SK-MEL-5 (cell line): Measurements from ENCODE around the gene SDHC. TPM values are rescaled to one million over a fixed set of nuclear protein-coding genes. Genes with fewer than 3 reads are reported as not detected.
A peak's percentile ranks its signal among the peaks of the same experiment; 100 is the strongest.
"Not testable (repeated sequence)": the region's sequence is repeated elsewhere in the genome, so short reads cannot be mapped to it uniquely, and the experiment has no call there.

ENCODE experiments used
- DNase-seq: peaks from one replicate; pipeline ENCODE4 v3.0.0-alpha.2; 2016; ENCODE audit warnings: low read depth, low spot score
- in situ Hi-C: cut with HindIII; loops from 2 replicates; pipeline ENCODE4 v1.10.0; 2016; ENCODE audit warnings: low sequenced_read_pairs, high pct_unique_total_duplicates, low pct_unique_long_range_greater_than_20kb
- total RNA-seq: library from RNA; depleted of rRNA; stranded (reverse); fragments of >200 nt; shearing (Covaris generic); gene quantifications from 2 replicates; pipeline ENCODE4 v1.2.3, GENCODE V29; 2014

SDHC gene
- total RNA-seq, 1 experiment from 2014 or later: 36.6 TPM

DNA sequence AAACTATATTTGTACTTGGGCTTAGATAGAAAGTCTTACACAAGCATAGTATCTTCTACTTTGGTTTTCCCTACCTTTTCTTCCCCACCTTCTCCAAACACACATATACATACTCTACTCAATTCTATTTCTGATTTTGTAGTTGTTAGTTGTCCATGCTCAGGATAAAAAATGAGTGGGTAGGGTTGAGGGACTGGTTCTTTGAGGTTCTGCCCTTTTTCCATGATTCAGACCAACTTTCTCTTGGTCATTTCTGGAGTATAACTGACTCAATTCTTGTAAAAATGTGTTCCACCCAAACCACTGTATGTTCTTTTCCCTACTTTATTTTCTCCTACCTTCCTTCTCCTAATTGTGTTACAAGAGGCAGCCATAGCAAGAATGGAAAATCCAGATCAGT is 50.2 kb downstream of the SDHC start:
- no peak for DNase-seq
- in situ Hi-C loops: no loop called here

DNA sequence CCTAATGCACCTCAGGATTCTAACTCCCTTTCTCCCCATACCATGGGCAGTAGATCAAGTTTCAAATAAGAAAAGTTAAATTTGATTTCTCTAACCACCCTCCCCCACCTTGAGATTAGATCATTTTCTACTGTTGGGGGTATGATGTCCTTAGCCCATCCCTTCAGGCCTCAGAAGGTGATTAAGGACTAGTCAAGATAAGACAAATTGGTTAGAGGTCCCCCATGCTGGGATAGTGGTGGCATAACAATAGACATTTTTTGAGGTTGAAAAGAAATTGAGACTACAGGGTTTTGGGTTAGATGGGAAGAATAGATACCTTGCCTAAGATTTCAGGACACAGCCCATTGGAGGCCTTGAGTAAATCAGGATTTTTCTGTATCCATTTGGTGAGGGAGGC is 51.0 kb downstream of the SDHC start:
- in situ Hi-C loops: no loop called here
- DNase-seq: no peak

DNA sequence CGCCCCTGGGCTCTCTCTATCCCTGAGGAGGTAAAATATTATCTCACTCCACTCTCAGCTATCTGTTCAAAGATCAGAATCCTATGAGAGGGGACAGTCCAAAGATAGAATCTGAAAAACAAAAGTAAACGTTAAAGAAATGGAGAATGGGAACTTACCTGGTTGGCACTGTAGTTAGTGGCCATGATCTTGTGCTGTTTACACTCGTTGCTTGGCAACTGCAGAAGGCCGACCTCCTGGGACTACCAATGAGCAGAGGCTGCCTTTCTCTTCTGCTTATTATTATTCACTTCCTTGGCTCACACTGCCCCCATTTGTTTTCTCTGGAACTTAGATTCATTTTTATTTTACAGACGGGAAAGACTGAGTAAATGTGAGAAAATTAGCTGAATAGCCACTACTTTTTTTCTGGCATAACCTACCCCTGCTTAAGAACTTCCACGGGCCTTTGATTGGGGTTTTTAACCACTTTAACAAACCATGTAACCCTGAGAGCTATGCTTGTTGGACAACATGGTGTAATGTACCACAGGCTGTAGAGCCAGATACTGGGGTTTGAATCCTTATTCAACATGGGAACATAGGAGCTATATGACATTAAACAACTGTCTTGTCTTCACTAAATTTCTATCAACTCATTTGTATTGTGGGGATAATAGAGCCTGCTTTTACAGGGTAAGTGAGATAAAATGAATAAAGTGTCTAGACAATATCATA is 53.7 kb downstream of the SDHC start, which contains the start of gene CFAP126:
CFAP126 (minus strand) TSS at position 193 of the 717 bp plus-strand sequence; CDS start at position 185, 8 bp downstream.
- DNase-seq: peak; percentile 90
- in situ Hi-C loops: no loop called here

DNA sequence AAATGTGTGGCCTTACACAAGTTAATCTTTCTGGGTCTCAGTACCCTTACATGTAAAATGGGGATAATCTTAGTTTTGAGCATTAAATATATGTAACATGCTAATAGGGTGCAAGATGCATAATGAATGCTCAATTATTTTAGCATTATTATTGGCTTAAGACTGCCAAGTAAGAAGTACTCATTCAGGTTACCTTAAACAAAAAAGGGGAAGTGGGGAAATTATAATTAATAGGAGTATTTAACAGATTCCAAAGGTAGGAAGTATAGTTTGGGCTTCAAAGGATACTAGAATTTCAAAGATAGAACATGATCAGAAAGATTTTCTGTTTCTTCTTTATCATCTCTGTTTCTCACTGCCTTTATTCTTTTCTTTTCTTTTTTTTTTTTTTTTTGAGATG is 59.3 kb downstream of the SDHC start:
- in situ Hi-C loops: no loop called here
- DNase-seq: no peak

DNA sequence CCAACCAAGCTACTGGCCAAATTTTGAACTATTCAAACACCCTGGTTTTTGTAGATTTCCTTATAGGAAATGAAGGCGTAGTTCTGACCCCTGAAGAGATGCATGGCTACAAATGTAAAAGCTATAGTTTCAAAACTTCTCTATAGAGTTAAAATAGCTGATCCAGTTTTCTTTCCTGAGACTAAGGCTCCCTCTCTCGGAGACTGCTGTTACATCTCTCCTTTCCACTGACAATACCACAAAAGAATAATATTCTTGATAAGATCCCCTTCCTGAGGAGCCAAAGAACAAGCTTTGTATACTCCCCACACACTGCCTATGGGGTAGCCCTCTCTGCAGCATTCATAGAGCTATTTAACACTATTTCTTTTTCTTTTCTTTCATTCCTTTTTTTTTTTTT is 60.2 kb downstream of the SDHC start:
- in situ Hi-C loops: no loop called here

DNA sequence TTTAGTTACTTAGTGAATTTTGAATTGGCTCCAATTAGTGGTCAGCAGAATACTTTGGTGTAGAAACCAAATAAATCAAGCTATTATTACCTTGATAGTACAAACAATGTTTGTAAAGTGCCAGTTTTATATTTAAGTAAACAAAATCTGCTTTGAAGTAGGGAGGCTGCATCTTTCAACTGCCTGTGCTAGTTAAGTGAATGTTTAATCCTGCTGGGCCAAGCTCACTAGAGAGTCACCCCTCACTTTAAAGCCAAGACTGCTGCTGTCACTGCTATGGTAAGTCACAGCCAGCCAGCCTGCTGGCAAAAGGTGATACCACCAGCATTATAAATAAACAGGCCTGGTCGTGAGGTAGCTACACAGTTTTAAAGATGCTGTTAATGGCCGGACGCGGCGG is 63.8 kb downstream of the SDHC start:
- no peak for DNase-seq
- in situ Hi-C loops: loop anchor here (25.0 kb wide), 1 partner anchor 166 kb away; the partner anchor contains the start of genes APOA2, FCER1G and NDUFS2

More for the DNA sequence above, 60.2 kb downstream of the SDHC start:
- peak; percentile 55 for DNase-seq

DNA sequence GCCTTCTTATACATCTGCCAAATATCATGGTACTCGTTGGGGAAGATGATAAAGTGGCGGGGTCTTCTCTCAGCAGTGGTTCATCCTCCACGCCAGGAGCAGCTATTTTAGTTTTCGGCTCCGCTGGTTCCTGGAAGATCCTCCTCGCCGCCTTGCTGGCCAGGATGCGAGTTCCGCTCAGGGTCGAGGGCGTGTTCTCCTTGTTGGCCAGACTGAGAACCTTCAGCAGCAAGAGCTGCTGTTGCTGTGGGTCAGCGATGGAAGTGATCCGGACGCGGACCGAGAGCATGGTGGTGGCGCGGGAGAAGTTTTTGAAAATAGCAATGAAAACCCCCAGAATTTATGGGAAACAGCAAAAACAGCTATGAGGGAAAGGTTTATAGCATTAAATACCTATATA is 64.9 kb downstream of the SDHC start:
- in situ Hi-C loops: loop anchor here (25.0 kb wide), 1 partner anchor 167 kb away; the partner anchor contains the start of genes APOA2, FCER1G and NDUFS2
- no peak for DNase-seq

DNA sequence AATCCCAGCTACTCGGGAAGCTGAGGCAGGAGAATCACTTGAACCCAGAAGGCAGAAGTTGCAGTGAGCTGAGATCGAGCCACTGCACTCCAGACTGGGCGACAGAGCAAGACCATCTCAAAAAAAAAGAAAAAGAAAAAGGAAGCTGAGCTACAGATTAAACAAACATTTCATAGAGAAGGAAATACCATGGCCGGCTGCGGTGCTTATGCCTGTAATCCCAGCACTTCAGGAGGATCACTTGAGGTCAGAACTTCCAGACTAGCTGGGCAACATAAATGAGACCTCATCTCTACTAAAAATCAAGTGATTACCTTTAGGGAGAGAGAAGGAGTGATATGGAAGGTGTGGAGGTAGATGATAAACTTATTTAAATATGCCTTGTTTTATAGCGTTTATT is 67.5 kb downstream of the SDHC start:
- no peak for DNase-seq
- in situ Hi-C loops: loop anchor here (25.0 kb wide), 1 partner anchor 169 kb away; the partner anchor contains the start of genes APOA2, FCER1G and NDUFS2

DNA sequence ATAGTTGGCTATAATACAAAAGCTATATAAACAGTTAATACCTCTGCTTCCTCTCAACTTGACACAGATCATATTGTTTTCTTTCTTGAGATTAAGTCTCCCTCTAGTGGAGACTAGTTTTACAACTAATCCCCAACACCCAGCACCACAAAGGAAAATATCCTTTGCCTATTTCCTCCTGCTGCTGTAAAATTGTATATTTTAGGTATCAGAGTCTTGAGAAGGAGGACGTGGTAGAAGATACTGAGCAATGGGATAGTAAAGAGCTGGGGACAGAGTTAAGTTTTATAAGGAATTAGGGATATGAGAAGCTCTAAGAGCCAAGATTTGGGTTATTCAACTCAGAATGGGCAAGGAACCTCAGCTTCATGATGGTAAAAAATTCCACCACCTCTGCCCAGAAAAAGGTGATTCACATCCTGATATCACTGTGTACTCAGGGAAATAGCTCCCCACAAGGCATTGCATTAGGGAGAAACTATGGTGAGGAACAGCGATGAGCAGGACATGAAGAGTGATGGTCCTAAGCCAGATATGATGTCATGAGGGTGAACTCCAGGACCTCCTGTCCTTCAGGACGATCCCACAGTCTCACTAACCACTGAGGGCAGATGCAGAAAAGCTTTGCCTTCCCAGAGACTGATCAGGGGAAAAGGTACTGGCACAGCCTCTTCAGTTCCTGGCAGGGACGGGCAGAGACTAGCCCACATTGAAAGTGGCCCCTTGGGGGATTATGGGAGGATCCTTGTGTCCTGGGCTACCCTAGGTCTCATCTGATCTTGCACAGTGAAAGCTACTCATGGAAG is 68.2 kb downstream of the SDHC start:
- DNase-seq: peak; percentile 70
- in situ Hi-C loops: loop anchor here (25.0 kb wide), 1 partner anchor 170 kb away; the partner anchor contains the start of genes APOA2, FCER1G and NDUFS2

DNA sequence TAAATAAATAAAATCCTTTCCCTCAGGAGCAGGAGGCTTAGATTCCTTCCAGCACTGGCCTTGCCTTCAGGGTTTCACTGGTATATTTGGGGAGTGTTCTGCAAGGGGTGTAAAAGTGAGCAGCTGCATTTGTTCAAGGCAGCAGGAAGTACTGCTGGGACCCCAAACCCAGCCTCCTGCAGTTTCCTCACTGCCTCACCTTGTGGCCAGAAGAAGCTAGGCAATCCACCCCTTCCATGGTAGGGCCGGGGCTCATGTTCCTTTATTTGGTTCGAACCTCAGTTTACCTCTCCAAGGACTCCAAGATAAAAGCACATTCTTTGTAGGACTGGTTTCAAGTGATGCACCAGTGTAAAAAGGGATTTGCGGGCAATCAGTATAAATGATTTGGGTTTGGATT is 74.5 kb downstream of the SDHC start:
- in situ Hi-C loops: loop anchor here (25.0 kb wide), 1 partner anchor 176 kb away; the partner anchor contains the start of genes APOA2, FCER1G and NDUFS2
- no peak for DNase-seq

DNA sequence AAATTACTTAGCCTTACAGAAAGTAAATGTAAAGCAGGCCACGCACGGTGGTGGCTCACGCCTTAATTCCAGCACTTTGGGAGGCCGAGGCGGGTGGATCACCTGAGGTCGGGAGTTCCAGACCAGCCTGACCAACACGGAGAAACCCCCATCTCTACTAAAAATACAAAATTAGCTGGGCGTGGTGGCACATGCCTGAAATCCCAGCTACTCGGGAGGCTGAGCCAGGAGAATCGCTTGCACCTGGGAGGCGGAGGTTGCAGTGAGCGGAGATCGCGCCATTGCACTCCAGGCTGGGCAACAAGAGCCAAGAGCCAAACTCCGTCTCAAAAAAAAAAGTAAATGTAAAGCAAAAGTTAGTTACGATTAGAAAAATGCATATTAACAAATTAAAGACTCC is 75.0 kb downstream of the SDHC start:
- not testable (repeated sequence) for DNase-seq
- in situ Hi-C loops: loop anchor here (25.0 kb wide), 1 partner anchor 177 kb away; the partner anchor contains the start of genes APOA2, FCER1G and NDUFS2

DNA sequence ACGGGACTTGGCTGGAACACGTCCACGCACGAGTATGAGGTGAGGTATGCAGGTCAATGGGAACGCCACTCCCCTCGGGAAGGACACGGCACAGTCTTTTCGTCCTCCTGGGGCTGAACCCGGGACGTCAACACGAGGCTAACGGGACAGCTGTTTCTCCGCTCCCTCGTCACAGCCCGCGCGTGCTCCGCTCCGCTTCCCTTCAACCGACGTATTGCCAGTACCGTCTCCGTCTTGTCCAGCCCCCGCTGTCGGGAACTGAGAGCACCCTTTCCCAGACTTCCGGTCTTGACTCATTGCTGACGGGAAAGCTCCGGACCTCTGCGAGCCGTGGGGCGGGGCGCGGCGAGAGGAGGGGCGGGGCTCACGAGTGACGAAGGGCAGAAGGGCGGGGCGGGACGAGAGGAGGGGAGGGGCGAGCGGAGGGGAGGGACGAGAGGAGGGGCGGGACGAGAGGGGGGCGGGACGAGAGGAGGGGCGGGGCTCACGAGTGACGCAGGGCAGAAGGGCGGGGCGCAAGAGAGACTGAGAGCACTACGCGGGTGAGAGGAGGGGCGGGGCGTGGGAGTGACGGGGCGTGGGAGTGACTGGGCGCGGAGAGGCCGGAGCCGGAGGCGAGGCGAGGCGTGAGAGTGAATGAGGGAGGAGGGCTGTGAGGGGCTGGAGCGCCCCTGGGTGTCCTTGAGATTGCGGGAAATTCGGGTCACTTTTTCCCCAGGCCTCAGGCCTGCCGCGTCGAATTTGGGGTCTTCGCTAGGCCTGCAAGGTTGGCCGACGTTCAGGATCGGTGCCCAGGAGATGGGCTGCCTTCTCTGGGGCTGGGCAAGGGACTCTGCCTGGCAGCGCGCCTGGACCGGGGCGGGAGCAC is 75.7 kb downstream of the SDHC start:
- DNase-seq: peak; percentile 97
- in situ Hi-C loops: loop anchor here (25.0 kb wide), 1 partner anchor 178 kb away; the partner anchor contains the start of genes APOA2, FCER1G and NDUFS2

DNA sequence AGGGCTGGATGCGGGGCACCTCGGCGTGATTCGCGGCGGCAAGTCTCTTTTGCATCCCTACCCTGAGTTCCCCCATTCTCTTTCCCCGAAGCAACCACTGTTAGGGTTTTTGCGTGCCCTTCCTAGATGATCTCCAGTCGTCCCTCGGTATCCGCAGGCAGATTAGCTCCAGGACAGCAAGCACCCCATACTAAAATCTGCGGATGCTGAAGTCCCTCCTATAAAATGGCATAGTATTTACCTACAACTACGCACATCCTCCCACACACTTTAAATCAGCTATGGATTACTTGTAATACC is 76.3 kb downstream of the SDHC start:
- in situ Hi-C loops: loop anchor here (25.0 kb wide), 1 partner anchor 178 kb away; the partner anchor contains the start of genes APOA2, FCER1G and NDUFS2

DNA sequence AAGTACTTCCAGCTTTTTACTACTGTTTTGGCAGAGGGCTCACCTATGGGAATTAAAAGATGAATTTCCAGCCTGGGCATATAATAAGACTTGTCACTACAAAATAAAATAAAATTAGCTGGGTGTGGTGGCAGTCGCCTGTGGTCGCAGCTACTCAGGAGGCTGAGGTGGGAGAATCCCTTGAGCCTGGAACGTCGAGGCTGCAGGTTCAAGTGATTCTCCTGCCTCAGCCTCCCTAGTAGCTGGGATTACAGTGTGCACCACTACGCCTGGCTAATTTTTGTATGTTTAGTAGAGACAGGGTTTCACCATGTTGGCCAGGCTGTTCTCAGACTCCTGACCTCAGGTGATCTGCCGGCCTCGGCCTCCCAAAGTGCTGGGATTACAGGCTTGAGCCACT is 77.0 kb downstream of the SDHC start:
- DNase-seq: not testable (repeated sequence)
- in situ Hi-C loops: loop anchor here (25.0 kb wide), 1 partner anchor 179 kb away; the partner anchor contains the start of genes APOA2, FCER1G and NDUFS2

More for the DNA sequence above, 76.3 kb downstream of the SDHC start:
- DNase-seq: no peak

DNA sequence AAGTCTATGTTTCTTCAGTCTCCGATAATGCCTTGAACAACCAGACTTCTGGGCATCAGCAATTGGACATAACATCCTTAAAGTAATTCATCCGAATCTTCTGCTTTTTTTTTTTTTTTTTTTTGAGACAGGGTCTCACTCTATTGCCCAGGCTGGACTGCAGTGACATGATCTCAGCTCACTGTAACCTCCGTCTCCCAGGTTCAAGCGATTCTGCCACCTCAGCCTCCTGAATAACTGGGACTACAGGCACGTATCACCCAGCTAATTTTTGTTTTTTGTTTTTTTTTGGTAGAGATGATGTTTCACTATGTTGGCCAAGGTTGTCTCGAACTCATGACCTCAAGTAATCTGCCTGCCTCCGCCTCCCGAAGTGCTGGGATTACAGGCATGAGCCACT is 77.4 kb downstream of the SDHC start:
- in situ Hi-C loops: loop anchor here (25.0 kb wide), 1 partner anchor 179 kb away; the partner anchor contains the start of genes APOA2, FCER1G and NDUFS2
- DNase-seq: no peak

DNA sequence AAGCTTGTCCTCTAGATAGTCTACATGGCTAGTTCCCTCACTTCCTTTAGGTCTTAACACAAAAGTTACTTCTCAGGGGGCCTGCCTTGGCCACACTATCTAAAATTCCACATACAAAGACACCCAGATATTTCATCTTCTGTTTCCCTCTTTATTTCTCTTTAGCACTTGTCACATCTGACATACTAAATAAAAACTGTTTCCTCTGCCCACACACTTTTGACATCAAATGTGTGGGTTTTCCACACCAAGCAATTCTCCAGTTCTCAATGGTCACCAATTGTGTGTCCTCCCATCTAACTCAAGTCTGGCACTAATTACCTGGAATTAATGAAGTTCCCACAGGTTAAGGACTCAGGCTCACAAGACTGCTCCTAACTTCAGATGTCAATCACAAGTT is 79.0 kb downstream of the SDHC start:
- in situ Hi-C loops: loop anchor here (25.0 kb wide), 1 partner anchor 181 kb away; the partner anchor contains the start of genes APOA2, FCER1G and NDUFS2
- DNase-seq: no peak

DNA sequence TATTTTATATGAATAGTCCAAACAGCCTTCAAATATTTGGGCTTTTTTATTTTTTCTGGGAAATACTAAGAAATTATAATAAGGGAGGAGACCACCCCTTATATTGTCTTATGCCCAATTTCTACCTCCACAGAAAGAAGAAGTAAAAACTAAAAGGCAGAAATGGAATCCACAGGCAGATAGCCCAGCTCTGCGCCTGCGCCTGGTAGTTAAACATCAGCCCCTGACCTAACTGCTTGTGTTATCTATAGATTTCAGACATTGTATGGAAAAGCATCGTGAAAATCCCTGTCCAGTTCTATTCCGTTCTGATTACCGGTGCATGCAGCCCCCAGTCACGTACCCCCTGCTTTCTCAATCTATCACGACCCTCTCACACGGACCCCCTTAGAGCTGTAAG is 82.9 kb downstream of the SDHC start:
- in situ Hi-C loops: loop anchor here (25.0 kb wide), 1 partner anchor 185 kb away; the partner anchor contains the start of genes APOA2, FCER1G and NDUFS2
- not testable (repeated sequence) for DNase-seq
